GM12864 (cell line): Measurements from ENCODE around the gene PPL.

ENCODE experiments used
- DNase-seq: peaks from one replicate; pipeline ENCODE4 v3.0.0-alpha.2; 2011; ENCODE audit warnings: low read depth
- H3K4me3 ChIP-seq: 2 replicates; pipeline ENCODE4 v1.5.1; 2011; ENCODE audit warnings: mild to moderate bottlenecking, low read depth, low read length, control low read depth
- CTCF ChIP-seq: IDR thresholded peaks from 2 replicates; pipeline ENCODE4 v1.5.1; 2011; ENCODE audit warnings: low read depth, mild to moderate bottlenecking, moderate library complexity, low read length, control low read depth, inconsistent platforms; ENCODE audit errors: missing control alignments

Gene PPL

DNA sequence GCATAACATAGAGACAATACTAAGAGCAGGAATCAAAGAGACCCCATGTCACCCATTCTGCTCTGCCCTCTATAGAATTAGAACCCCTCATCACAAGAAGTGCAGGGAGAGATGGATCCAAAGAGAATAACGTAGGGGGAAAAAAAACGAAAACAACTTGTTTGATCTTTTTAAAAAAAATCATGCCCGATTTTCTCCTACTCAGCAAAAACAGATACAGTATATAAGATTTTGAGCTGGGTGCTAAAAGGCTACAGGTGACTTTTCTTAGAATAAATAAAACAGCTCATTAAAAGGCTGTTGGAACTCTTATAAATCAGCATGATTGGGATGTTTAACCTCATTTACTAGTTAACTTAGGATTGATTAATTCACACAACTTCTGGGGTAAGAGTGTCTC, 72.2 kb downstream of the PPL start:
- no peak overlapping the region for H3K4me3 ChIP-seq
- no peak for DNase-seq
- no peak for TF ChIP-seq CTCF

DNA sequence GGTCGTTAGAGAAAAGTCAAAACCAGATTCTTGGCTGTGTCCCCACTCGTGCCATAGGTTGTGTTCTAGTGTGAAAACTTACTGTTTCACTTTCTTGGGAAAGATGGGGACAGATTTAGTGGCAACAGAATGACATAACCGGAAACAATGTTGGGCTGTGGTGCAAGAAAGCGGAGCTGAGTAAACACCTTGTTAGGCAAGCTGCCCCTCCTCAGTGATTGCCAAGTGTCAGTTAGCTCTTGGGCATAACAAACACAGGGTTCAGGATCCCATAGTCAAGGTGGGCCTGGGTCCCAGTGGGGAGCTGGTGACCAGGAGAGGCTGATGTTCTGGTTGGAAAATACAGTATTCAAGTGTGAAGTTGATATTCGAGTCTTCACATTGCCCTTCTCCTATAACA, 74.3 kb downstream of the PPL start:
- DNase-seq, result no peak
- no peak for TF ChIP-seq CTCF
- no peak overlapping the region for H3K4me3 ChIP-seq

- no peak overlapping the region for H3K4me3 ChIP-seq
- no peak for TF ChIP-seq CTCF
Observed at GRCh38 chr16:4860727-4861342, 76.1 kb downstream of the PPL start.

GRCh38 chr16:4859900-4860255, 77.1 kb downstream of the PPL start:
- DNase-seq, result no peak
- TF ChIP-seq CTCF, result no peak

More at GRCh38 chr16:4860727-4861342, 76.1 kb downstream of the PPL start:
- DNase-seq, result no peak

DNA sequence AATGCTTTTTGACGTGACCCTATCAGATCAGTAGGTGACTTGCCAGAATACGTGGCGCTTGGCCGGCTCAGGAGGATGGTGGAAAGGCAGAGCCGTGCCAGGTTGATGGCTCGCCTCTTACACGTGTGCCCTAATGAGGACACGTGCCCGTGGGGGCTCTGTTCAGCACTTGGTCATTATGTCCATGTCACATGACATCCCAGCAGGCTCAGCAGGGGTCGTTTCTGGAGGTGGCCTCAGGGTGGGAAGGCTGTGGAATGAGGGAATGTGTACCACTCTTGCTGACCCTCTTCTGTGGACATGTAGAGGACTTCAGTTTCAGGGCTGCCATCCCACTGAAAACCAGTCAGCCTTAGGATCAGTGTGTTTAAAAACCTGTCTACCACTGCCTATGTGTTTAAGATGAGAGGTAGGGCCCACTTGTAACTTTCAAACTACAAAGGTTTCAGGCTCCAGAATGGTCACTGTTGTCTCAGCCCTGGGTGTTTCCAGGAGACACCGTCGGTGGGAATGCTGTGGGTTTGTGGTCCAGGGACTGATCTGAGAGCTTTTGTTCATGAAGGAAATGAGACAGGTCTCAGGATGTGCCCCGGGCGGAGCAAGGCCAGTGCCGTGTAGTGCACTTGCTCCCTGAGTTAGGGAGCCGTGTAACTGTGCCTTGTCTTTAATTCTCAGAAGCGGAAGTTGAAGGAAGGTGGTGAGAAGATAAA, 77.6 kb downstream of the PPL start:
- TF ChIP-seq CTCF, result no peak
- no peak for DNase-seq
- H3K4me3 ChIP-seq, result no peak overlapping the region

More at GRCh38 chr16:4859900-4860255, 77.1 kb downstream of the PPL start:
- no peak overlapping the region for H3K4me3 ChIP-seq

DNA sequence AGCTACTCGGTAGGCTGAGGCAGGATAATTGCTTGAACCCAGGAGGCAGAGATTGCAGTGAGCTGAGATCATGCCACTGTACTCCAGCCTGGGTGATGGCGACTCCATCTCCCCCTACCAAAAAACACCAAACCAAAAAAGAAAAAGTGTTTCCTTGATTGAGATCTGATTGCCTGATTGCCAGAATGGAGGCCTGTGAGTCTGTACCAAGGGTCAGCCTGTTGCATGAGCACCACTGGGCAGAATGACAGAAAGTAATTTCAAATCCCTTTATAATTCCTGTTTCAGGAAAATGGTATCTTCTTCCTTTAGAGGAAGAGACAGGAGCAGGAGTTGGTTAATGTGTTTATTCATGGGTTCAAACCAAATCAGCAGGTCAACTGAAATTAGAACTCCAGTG, 81.1 kb downstream of the PPL start:
- DNase-seq, result no peak
- no peak for TF ChIP-seq CTCF
- no peak overlapping the region for H3K4me3 ChIP-seq

GRCh38 chr16:4855371-4855770, 81.6 kb downstream of the PPL start:
- DNase-seq, result no peak
- H3K4me3 ChIP-seq, result no peak overlapping the region
- no peak for TF ChIP-seq CTCF
